RPMI7951 (cell line): Measurements from ENCODE around the gene SHLD2. TPM values are rescaled to one million over a fixed set of nuclear protein-coding genes. Genes with fewer than 3 reads are reported as not detected.
"Not testable (repeated sequence)": the region's sequence is repeated elsewhere in the genome, so short reads cannot be mapped to it uniquely, and the experiment has no call there.

Experiments
- DNase-seq: peaks from one replicate; pipeline ENCODE4 v3.0.0-alpha.2; 2012; ENCODE audit warnings: low read depth
- total RNA-seq: library from RNA; depleted of rRNA; stranded (reverse); fragments of >200 nt; shearing (Covaris generic); gene quantifications from 2 replicates; pipeline ENCODE4 v1.2.3, GENCODE V29; 2014; rRNA removed

The SHLD2 gene
- total RNA-seq, 1 experiment from 2014 or later, result 24.9 TPM

- not testable (repeated sequence) for DNase-seq
Observed at GRCh38 chr10:87213150-87213765, 118.3 kb downstream of the SHLD2 start.

DNA sequence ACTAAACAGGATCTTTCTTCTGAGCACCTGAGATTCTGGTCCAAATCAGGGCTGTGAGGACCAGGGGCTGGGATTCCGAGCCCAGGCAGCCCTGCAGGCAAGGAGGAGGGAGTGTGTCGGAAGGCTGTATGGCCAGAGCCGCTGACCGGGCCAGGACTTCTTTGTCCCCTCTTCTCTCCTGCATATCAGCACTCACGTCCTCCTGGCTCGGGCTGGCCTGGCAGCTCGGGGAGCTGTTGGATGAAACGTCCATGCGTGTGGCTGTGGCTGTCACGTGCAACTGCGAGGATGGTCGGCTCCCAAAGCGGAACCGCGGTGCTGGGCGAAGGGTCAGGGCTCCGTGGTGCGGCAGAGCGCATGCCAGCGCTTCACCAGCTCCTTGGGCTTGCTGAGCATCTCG lies 118.8 kb downstream of the SHLD2 start:
- not testable (repeated sequence) for DNase-seq

DNA sequence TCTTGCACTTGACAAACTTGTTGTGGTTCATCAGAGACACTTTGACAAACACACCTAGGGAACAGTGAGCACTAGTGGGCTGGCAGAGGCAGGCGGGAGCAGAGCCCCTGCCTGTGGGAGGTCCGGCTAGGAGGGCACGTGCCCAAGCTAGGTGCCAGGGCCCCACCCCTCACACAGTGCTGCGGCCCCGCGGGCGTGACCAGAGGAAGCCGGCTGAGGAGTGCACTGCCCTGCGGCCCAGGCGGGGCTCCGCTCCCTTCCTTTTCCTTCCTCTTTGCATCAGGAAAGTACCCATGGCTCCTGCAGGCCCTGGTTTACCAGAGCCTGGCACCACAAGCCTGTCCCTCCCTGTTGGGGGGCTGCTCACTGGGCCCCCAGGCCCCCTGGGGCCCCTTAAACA lies 121.1 kb downstream of the SHLD2 start:
- DNase-seq, result not testable (repeated sequence)

GRCh38 chr10:87219370-87219769 lies 124.4 kb downstream of the SHLD2 start:
- DNase-seq, result not testable (repeated sequence)

GRCh38 chr10:87222789-87223188 lies 127.8 kb downstream of the SHLD2 start:
- not testable (repeated sequence) for DNase-seq

GRCh38 chr10:87225148-87225547 lies 130.1 kb downstream of the SHLD2 start, which contains the start of gene NUTM2A:
Gene NUTM2A (plus strand): TSS chr10:87225448. CDS start chr10:87225831, 383 bp downstream.
- DNase-seq, result not testable (repeated sequence)

GRCh38 chr10:87228247-87228646 lies 133.2 kb downstream of the SHLD2 start:
- not testable (repeated sequence) for DNase-seq

GRCh38 chr10:87229211-87229610 lies 134.2 kb downstream of the SHLD2 start:
- DNase-seq, result not testable (repeated sequence)

DNA sequence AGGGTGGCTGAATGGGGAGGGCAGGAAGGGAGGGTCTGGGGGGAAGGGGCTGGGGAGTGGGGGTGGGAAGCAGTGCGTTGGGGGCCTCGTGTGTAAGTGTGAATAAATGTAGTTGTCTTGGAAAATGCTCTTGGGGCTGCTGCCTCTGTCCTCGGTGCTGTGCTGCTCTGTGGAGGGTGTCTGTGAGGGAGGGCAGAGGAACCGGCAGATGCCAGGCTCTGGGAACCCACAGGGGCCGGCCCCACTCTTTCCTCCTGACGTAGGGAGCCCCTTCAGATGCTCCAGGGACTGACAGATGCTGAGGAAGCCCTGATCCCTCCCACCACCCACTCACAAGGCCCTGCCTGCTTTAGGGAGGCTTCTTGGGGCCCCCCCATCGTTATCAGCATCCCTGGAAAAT lies 139.8 kb downstream of the SHLD2 start:
- not testable (repeated sequence) for DNase-seq

GRCh38 chr10:87237244-87237643 lies 142.2 kb downstream of the SHLD2 start:
- DNase-seq, result not testable (repeated sequence)

DNA sequence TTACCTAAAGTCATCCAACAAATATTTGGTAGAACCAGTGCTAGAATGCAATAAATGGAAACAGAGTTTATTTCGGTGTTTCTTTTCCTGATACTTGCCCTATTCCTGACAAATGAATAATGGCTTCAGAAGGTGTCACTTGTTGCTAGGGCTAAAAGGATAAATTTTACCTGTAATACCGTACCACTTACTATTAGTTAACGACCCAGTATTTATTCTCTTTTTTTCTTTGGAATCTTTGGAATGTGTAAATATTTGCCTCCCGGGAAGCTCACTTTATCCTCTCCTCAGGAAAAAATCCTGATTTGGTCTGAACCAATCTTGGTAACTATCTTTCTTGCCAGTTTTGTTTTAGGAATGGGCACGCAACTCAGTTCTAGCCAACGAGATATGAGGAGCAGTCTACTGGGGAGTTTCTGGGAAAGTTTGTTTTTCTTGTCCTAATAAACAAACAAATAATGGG lies 144.4 kb downstream of the SHLD2 start:
- not testable (repeated sequence) for DNase-seq

Other genes with a start within 250 kb of the SHLD2 start
- gene MMRN2, start 137.6 kb upstream of the SHLD2 start, total RNA-seq, result 0.39 and 0.60 TPM in 2 replicates
- 0.59 and 1.6 TPM in 2 replicates for gene SNCG, start 136.6 kb upstream of the SHLD2 start, total RNA-seq
- 0.49 and 0.84 TPM in 2 replicates for gene ADIRF, start 126.7 kb upstream of the SHLD2 start, total RNA-seq
- not detected in 2 replicates for gene FAM25A, start 74.9 kb upstream of the SHLD2 start, total RNA-seq
- 175 and 190 TPM in 2 replicates for gene GLUD1, start 363 bp upstream of the SHLD2 start, total RNA-seq
- not detected in 2 replicates for gene NUTM2A, start 130.2 kb downstream of the SHLD2 start, total RNA-seq